GM19324 (cell line): ENCODE measurements around the gene TXLNB.

ENCODE experiments used
- ATAC-seq: cut with Tn5 transposase; IDR thresholded peaks from one replicate; pipeline ENCODE4 v1.9.1; 2021; ENCODE audit warnings: mild to moderate bottlenecking, moderate library complexity; ENCODE audit not compliant: unreplicated experiment, low FRiP score

The TXLNB gene

DNA sequence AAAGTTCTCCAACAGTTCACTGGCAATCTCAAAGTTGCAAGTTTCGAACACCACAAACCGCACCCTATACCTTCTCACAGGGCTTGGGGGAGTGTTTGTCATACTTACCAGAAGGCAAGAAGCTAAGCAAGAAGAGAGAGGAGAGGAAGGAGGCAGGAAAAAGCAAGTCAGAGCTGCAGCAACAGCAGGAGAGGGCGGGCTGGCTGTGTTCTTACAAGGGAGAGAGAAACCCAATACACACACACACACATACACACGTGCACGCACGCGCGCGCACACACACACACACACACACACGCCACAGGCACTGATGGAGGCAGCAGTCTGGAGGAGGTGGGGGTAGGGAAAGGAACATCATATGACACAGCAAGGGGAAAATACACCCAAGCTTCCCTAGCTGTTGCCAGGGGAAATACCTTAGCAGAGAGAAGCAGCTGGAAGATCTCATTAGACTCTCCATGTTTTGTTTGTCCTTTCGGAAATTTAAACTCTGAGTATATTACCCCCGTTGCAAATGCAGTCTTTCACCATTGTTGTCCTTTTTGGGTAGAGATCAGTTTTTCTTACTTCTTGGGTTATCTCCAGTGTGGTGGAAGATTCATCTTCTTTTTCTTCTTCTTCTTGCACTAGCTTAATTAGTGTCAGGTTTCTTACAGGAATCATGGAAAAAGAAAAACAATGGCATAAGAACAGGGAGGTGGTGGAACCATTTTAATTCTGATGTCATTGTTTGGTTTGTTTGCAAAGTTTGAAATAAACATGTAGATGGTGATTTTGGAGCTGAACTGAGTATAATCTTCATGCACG, at the start of gene TXLNB:
TXLNB (minus strand) TSS at position 186 of the 807 bp plus-strand sequence. CDS start 3,099 bp downstream, outside the sequence.
- ATAC-seq, result peak; percentile 77

GRCh38 chr6:139341060-139341459, 49.3 kb upstream of the TXLNB start:
- no peak for ATAC-seq

DNA sequence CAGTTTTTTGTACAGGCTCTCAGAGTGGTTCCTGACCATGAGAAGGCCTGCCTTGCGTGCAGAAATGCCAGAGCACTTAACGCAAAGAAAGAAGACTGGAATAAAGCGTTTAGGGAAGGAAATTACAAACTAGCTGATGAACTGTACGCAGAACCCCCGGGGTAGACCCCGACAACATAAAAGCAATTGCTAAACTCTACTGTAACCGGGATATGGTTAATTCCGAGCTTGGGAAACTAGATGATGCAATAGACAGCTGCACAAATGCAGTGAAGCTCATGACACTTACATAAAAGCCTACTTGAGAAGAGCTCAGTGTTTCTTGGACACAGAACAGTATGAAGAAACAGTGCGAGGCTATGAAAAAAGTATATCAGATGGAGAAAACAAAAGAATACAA, 47.0 kb upstream of the TXLNB start:
- no peak for ATAC-seq

DNA sequence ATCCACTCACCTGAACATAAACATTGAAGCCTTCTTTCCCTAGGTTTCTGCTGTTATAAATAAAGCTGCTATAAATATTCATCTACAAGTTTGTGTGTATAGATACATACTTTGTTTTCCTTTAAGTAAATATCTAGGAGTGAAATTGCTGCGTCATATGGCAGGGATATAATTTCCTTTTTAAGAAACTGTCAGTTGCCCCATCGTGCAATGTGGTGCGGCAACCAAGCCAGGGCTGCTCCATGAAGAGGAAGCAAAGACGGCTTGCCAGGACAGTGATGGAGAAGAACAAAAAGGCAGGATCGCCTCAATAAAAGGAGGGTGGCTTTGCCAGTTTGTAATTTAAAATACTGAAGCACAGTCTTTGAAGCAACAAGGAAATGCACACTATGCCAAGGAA, 46.0 kb upstream of the TXLNB start:
- no peak for ATAC-seq

DNA sequence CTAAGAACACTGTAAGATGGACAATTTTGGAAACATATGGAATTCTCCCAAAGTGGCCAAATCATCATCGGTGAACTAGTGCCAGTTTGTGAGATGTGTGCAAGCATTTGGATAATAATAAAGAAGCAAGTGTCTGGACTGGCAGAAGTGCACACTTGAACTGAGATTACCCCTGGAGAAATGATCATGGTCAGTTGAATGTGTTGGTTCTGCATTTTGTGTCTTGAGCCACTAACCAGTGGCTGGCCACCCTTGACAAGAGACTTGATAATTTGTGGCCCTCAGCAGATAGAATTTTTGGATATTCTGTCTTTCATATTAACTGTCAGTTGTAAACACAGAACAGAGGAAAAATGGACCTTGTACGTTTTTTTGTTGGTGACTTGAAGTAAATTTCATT, 45.2 kb upstream of the TXLNB start:
- no peak for ATAC-seq

GRCh38 chr6:139336488-139336887, 44.7 kb upstream of the TXLNB start:
- ATAC-seq, result no peak

DNA sequence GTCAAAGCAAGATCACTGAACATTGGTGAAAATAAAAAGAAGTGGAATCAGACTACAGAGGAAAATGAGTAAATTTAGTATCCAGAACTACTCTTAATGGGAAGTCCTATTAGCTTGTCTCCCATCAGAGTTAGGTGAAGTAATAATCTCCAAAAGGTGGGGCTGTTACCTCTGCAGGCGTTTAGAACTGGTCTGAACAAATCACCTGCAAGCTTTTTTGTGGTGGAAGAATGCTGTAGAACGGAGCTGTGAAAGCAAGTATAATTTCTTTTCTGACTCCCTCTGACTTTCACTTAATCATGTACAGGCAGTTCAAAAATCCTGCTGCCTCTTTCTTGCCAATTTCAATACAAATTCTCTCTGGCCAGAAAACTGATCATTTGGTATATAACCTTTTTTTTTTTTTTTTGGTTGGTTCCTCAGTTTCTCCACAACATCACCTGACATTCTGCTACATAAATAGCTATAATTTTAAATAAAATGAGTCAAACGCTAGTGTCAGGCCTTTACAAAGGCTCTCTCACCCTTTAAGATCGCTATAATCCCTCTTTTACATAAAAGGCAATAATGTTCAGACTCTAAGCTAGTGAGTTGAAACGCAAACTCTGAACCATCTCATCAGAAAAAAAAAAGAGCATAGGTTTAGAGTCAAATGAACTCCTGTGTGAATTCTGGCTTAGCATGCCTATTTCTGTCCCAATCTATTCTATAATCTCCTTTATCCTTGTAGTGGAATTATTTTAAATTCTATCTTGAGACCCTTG, 43.8 kb upstream of the TXLNB start:
- ATAC-seq, result no peak

- ATAC-seq, result no peak
Measured at GRCh38 chr6:139334806-139335446, 43.1 kb upstream of the TXLNB start.

GRCh38 chr6:139330826-139331500, 39.2 kb upstream of the TXLNB start:
- no peak for ATAC-seq

DNA sequence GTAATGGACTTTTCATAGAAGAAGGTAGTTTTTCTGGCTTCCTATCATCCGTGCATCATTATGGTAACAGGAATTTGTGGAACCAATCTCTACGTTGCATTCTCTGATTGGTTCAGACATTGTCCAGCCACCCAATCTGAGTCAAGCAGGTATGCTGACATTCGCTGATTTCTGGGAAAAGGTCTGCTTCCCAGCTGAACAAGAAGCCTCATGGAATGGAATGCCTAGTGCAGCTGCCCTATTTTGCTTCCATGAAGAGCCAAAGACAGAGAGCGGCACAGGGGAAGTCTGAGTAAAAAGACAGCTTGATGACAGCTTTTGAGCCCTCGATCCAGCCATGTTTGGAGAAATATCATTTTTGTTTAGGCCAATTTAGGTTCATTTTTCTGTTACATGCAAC, 38.5 kb upstream of the TXLNB start:
- no peak for ATAC-seq

DNA sequence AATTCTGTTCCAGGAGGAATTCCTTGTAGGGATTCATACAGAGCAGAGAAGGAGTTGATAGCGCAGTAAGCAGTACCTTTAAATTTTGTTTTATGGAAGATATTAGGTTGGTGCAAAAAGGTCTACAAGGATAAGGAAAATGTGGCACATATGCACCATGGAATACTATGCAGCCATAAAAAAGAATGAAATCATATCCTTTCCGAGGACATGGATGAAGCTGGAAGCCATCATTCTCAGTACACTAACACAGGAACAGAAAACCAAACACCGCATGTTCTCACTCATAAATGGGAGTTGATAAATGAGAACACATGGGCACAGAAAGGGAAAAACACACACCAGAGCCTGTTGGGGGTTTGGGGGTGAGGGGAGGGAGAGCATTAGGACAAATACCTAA, 37.4 kb upstream of the TXLNB start:
- ATAC-seq, result no peak

GRCh38 chr6:139327038-139327437, 35.2 kb upstream of the TXLNB start:
- peak; percentile 46 for ATAC-seq

- ATAC-seq, result peak; percentile 33
Measured at GRCh38 chr6:139325686-139326085, 33.9 kb upstream of the TXLNB start.

DNA sequence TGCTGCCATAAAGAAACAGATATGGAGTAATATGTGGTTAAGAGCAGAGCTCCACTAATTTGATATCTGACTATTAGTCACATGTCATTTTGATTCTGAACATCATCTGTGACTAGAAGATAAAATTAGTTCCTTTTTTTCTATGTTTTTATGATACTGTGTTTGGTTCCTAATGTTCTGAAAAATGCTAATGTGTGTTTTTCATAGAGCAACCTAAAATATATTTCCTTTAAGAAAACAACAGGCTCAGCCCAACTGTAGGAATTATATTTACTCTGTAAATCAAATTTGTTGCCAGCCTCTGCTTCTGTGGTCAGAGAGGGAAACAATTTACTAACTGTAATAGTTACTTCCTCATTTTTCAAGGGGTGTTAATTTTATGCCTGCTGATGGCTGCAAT, 33.3 kb upstream of the TXLNB start:
- ATAC-seq, result peak; percentile 66

- ATAC-seq, result no peak
Measured at GRCh38 chr6:139324301-139324555, 32.4 kb upstream of the TXLNB start.

DNA sequence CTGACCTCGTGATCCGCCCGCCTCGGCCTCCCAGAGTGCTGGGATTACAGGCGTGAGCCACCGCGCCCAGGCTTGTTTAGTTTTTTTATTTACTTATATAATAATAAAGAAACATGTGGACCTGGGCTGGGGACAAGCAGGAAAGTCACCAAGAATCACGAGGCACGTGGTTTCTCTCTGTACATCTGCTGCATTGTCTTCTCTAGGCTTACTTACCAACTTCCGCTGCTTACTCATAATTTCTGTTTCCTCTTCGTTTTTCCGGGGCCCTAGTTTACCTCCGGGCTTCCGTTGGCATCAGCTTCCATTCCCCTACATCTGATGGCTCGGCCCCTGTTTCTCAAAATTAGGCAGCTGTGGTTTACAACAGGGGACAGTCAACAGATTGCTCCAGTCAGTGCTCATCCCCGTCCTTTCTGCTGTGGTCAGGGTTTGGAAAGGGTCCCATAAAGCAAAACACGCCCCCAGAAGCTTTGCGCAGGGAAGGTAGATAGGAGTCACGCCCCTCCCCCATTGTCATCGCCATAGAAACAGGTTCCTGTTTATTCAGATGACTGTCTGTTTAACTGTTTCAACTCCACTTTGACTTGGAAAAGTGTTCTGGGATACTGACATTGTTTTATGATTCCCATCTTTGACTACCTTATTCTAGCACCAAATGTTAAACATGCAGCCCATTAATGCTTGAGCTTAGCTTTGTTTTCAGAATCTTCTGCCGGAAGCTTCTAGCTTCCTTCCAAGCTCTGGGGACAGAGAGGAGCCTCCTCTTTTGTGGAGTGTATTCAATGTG, 31.9 kb upstream of the TXLNB start:
- ATAC-seq, result no peak

DNA sequence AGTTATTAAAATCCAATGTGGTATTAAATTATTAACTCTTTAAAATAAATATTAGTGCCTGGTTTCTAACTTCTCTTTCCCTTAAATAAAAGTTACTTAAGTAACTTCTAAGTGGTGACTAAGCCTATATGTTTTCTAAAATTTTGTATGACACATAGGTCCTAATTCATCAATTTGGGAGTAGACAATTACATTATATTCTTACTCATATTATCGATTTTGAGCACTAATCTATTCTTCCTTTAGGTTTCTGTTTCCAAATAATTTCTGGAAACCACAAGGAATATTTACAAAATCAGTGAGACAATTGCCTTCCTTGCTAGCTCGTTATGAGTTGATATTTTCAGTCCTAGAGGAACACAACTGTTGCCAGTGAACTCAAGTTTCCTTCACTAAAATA, 28.3 kb upstream of the TXLNB start:
- ATAC-seq, result no peak

DNA sequence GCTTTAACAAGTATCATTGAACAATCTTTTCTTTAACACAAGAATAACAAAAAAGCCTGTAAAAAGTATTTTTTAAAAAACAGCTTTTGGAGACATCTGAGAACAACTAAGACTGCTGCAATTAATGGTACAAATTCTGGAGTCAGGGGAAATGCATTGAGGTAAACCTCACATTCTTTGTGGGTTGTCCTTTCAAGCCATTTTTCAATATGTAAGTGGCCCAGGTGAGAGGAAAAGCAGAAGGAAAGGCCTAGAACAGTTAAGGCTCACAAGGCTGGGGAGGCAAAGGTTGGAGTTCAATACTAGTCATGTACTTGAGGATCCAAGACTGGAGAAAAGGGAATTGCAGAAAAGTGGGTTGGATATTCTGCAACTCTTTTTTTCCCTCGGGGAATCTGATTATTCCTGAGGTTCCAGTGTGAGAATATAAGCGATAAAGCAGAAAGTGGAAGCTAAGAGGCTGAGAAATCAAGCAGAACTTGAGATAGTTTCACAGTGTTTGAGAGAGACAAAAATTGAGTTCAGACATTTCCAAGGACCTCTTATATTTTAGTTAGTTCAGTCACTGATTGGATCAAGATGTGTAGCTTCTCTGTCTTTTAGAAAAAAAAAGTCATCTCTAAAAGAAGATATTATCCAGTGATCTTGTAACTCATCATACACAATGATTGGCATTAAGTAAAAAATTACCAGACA, 25.0 kb upstream of the TXLNB start:
- ATAC-seq, result no peak

DNA sequence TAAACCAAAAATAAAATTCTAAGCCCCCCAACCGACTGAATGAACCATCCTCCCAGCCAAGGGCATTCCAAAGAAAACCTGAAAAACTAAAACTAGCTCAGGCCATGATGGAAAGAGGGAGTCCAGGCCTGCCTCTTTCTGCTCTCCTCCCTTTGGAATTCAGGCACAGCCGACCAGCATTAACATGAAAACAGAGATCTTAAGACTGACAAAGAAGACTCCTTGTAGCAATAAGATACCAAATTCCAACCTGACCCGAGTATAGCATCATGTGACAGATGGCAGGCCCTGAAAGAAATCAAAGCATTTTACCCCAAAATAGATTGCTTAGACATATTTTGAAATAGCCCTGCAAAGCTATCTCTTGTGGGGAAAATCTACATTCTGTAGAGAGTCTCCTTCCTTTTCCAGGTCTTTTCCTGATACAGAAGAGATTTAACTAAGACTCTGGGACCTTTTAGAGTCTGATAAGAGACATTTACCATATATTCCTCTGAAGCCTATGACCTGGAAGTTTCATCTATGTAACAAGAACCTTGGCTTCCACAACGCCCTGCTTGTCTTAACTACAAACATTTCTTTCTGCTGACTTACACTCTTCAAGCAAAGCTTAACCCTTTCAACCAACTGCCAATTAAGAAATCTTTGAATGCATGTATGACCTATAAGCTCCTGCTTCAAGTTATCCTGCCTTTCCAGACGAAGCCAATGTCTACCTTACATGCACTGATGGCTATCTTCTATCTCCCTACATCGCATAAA, 22.2 kb upstream of the TXLNB start:
- no peak for ATAC-seq
